ENCODE data around the gene CPSF4.
"Not testable (repeated sequence)": the region's sequence is repeated elsewhere in the genome, so short reads cannot be mapped to it uniquely, and the experiment has no call there.

Gene CPSF4

DNA sequence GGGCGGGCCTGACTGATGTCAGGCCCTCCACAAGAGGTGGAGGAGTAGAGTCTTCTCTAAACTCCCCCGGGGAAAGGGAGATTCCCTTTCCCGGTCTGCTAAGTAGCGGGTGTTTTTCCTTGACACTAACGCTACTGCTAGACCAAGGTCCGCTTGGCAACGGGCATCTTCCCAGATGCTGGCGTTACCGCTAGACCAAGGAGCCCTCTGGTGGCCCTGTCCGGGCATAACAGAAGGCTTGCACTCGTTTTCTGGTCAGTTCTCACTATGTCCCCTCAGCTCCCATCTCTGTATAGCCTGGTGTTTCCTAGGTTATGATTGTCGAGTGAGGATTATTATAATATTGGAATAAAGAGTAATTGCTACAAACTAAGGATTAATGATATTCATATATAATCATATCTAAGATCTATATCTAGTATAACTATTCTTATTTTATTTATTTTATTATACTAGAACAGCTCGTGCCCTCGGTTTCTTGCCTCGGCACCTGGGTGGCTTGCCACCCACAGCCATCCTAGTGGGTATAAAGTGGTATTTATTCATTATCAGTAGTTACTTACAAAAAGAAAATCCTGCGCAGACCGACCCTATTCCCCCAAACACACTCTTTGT is 23.1 kb upstream of the CPSF4 start:
- not testable (repeated sequence) for H3K9ac ChIP-seq (ENCODE audit: low read length); H3K9me3 ChIP-seq (ENCODE audit: control insufficient read depth, low read length); H3K27me3 ChIP-seq (ENCODE audit: control insufficient read depth, insufficient read depth, low read length); H3K4me1 ChIP-seq (ENCODE audit: control insufficient read depth, insufficient read depth, low read length); H3K4me3 ChIP-seq (ENCODE audit: low read length); H3K36me3 ChIP-seq (ENCODE audit: control insufficient read depth, insufficient read depth, low read length)

DNA sequence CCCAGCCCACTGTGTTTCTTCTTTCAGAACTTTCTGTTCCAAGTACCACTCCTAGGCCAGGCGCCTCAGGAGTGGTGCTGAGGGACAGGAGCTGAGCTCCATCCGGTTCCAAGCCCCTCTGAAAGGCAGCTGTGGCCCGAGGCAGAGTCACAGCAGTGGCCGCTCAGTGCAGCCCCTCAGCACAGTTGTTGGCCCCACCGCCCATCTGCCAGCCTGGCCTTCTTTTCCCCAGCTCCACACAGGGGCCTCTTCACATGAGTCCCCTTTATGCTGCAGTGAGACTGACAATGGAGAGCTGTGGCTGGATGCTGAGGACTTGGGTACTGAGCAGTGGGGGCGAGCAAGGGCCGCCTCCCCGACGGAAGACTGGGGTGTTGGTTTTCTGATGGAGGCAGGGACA is 20.5 kb upstream of the CPSF4 start:
- Histone ChIP-seq H3K9me3 (ENCODE audit: control insufficient read depth, low read length) (no peaks in the 10 kb centered on the region), H3K4me3 (ENCODE audit: low read length) (no peak overlapping the region), H3K27me3 (ENCODE audit: control insufficient read depth, insufficient read depth, low read length) (no peaks in the 10 kb centered on the region), H3K36me3 (ENCODE audit: control insufficient read depth, insufficient read depth, low read length) (peaks cover 8% of the 10 kb centered on the region), H3K4me1 (ENCODE audit: control insufficient read depth, insufficient read depth, low read length) (no peaks in the 10 kb centered on the region), H3K9ac (ENCODE audit: low read length) (no peak overlapping the region)

DNA sequence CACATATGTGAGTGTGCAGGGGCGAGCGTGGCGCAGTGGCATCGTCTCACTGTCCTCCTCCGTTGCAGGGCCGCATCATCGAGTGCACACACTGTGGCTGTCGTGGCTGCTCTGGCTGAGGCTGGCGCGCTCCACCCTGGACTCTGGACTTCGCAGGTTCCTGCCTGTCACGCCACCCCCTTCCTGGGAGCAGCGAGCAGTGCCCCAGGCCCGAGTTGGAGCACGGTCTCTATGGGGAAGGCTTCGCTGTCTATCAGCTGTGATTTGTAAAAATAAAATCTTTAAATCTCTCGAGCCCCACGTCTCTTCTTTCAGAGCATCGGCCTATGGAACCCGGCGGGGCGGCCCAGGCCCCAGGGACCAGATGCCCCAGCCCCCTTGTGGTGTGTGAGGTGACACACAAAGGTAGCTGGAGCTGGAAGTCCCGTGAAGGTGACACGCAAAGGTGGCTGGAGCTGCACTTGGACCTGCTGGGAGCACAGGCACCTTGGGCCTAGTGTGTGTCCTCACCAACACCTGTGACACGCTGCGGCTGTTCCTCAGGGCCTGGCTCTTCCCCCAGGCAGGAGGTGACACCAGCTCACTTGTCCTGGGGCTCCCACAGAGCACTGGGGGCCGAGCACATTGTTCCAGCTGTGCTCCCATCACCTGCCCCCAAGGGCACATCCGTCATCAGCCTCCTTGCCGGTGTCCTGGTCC is 19.3 kb upstream of the CPSF4 start:
- Histone ChIP-seq H3K4me1 (ENCODE audit: control insufficient read depth, insufficient read depth, low read length) (no peaks in the 10 kb centered on the region), H3K9me3 (ENCODE audit: control insufficient read depth, low read length) (no peaks in the 10 kb centered on the region), H3K9ac (ENCODE audit: low read length) (no peak overlapping the region), H3K36me3 (ENCODE audit: control insufficient read depth, insufficient read depth, low read length) (peaks cover 14% of the 10 kb centered on the region), H3K27me3 (ENCODE audit: control insufficient read depth, insufficient read depth, low read length) (no peaks in the 10 kb centered on the region), H3K4me3 (ENCODE audit: low read length) (no peak overlapping the region)

DNA sequence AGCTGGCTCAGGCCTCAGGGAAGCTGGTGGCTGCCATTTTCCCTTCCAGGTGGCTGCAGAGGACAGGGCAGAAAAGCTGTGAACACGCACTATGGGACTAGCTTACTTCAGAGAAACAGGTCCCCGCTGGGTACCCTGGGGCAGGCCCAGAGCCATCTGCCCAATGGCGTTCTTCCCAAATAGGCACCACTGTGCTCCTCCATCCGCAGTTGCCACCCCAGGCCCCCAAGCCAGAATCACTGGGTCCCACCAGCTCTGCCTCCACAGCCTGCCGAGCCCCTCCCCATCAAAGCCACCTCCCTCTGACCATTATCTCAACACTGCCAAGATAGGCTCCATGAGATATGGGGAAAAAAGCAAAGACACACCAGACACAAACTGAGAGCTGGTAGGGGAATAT is 18.5 kb upstream of the CPSF4 start:
- H3K9ac ChIP-seq (ENCODE audit: low read length), result no peak overlapping the region
- no peaks in the 10 kb centered on the region for H3K27me3 ChIP-seq (ENCODE audit: control insufficient read depth, insufficient read depth, low read length)
- peaks cover 17% of the 10 kb centered on the region for H3K36me3 ChIP-seq (ENCODE audit: control insufficient read depth, insufficient read depth, low read length)
- no peak overlapping the region for H3K4me3 ChIP-seq (ENCODE audit: low read length)
- H3K4me1 ChIP-seq (ENCODE audit: control insufficient read depth, insufficient read depth, low read length), result no peaks in the 10 kb centered on the region
- H3K9me3 ChIP-seq (ENCODE audit: control insufficient read depth, low read length), result no peaks in the 10 kb centered on the region

DNA sequence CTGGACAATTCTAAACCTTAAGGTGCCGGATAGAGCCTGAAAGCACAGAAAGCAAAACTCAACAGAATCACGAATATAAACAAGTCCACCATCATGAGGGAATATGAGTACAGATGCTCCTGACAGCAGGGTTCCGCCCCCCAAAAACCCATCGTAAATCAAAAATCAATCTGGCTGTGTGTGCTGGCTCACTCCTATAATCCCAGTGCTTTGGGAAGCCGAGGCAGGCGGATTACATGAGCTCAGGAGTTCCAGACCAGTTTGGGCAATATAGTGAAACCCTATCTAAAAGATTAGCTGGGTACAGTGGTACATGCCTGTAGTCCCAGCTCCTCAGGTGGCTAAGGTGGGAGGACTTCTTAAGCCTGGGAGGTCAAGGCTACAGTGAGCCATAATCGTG is 17.8 kb upstream of the CPSF4 start:
- H3K27me3 ChIP-seq (ENCODE audit: control insufficient read depth, insufficient read depth, low read length), result no peaks in the 10 kb centered on the region
- no peak overlapping the region for H3K9ac ChIP-seq (ENCODE audit: low read length)
- H3K9me3 ChIP-seq (ENCODE audit: control insufficient read depth, low read length), result no peaks in the 10 kb centered on the region
- H3K4me1 ChIP-seq (ENCODE audit: control insufficient read depth, insufficient read depth, low read length), result no peaks in the 10 kb centered on the region
- peaks cover 17% of the 10 kb centered on the region for H3K36me3 ChIP-seq (ENCODE audit: control insufficient read depth, insufficient read depth, low read length)
- no peak overlapping the region for H3K4me3 ChIP-seq (ENCODE audit: low read length)

DNA sequence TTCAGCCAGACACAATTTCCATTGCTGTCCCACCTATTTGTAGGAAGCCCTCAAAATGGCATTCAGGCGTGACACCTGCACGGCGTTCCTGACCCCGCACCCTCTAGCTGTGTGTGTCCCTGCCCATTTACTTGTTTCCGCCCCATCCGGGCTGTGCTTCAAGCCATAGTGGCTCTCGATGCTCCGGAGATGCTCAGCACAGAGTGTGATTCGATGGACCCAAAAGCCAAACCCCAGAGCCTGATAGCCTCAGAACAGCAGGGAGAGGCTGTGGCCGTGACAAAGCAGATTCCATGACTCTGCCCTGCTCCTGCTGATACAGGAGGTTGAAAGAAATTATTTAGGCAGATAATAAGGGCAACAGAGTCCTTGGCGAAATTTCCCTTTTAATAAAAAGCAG is 16.6 kb upstream of the CPSF4 start:
- Histone ChIP-seq H3K4me3 (ENCODE audit: low read length) (no peak overlapping the region), H3K4me1 (ENCODE audit: control insufficient read depth, insufficient read depth, low read length) (no peaks in the 10 kb centered on the region), H3K36me3 (ENCODE audit: control insufficient read depth, insufficient read depth, low read length) (peaks cover 17% of the 10 kb centered on the region), H3K9me3 (ENCODE audit: control insufficient read depth, low read length) (no peaks in the 10 kb centered on the region), H3K27me3 (ENCODE audit: control insufficient read depth, insufficient read depth, low read length) (no peaks in the 10 kb centered on the region), H3K9ac (ENCODE audit: low read length) (no peak overlapping the region)

DNA sequence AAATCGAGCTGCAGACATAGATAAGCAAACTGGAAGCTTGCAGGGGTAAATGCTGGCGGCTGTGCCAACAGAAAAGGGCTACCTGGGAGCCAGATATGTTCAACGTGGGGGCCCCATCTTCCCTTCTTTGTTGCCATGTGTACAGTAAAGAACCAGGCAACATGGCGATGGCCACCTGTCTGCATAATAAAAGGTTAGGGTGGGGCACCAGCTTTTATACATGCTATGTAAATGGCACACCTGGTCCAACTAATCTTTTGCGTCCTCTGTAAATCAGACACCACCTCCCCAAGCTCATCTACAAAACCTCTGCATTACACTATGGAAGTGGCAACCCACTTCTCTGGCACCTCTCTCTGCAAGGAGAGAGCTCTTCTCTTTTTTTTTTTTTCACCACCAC is 16.1 kb upstream of the CPSF4 start:
- Histone ChIP-seq H3K4me3 (ENCODE audit: low read length) (no peak overlapping the region), H3K4me1 (ENCODE audit: control insufficient read depth, insufficient read depth, low read length) (no peaks in the 10 kb centered on the region), H3K27me3 (ENCODE audit: control insufficient read depth, insufficient read depth, low read length) (no peaks in the 10 kb centered on the region), H3K9ac (ENCODE audit: low read length) (no peak overlapping the region), H3K9me3 (ENCODE audit: control insufficient read depth, low read length) (no peaks in the 10 kb centered on the region), H3K36me3 (ENCODE audit: control insufficient read depth, insufficient read depth, low read length) (peaks cover 12% of the 10 kb centered on the region)

DNA sequence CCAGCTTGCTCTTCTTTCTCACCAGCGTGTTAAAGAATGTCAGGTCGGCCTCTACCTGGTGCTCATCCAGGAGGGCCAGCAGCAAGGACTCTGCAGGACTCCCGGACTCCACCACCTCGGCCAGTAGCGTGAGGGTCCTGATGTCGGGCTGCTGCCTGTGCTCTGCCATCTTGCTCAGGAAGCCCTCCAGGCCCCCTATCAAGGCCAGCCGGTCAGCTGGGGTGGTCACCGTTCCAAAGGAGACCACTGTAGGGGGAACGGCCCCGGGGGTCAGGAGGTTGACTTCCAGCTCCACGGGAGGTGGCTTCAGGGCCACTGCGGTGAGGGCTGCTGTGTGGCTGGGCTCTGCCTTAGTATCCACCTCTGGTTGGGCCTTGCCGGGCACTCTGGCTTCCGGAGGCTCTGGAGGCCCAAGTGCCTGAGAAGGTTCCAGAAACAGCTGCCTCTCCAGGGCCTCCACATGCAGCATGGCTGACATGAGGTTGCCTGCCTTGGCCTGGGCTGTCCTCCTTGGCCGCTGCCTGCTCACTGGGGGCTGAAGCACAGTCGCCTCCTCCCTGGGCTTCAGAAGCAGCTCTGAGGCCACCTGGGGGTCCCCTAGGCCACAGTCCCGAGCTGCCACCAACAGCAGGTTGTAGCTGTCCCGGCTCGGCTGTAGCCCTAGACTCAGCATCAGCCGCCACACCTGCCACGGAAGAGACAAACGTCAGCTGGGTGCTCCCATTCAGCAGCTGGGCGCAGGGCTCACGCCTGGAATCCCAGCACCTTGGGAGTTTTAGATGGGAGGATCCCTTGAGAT is 13.6 kb upstream of the CPSF4 start:
- Histone ChIP-seq H3K9ac (ENCODE audit: low read length) (no peak overlapping the region), H3K4me3 (ENCODE audit: low read length) (no peak overlapping the region), H3K27me3 (ENCODE audit: control insufficient read depth, insufficient read depth, low read length) (no peaks in the 10 kb centered on the region), H3K4me1 (ENCODE audit: control insufficient read depth, insufficient read depth, low read length) (no peaks in the 10 kb centered on the region), H3K36me3 (ENCODE audit: control insufficient read depth, insufficient read depth, low read length) (peaks cover 9% of the 10 kb centered on the region), H3K9me3 (ENCODE audit: control insufficient read depth, low read length) (no peaks in the 10 kb centered on the region)

DNA sequence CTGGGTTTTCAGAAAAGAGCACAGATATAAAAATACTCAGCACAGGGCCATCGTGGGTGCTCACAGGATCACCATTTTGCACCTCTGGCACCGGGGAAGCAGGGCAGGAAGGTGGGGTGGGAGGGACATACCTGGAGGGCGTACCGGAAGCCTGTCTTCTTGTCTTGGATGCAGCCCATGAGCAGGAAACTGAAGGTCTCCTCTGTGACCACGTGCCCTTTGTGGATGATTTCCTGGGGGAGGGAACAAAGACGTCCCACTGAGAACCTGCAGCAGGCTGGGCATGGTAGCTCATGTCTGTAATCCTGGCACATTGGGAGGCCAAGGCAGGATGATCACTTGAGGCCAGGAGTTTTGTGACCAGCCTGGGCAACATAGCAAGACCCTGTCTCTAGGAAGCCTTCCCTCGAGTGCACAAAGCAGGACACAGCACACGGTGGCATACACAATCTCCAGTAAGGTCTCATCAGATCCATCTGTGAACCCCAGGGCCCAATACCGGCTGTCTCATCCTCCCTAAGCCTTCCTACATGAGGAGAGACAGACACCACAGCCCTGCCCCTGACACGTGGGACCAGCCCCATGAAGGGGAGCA is 9.7 kb upstream of the CPSF4 start:
- H3K4me1 ChIP-seq (ENCODE audit: control insufficient read depth, insufficient read depth, low read length), result no peaks in the 10 kb centered on the region
- H3K36me3 ChIP-seq (ENCODE audit: control insufficient read depth, insufficient read depth, low read length), result peaks cover 7% of the 10 kb centered on the region
- H3K9ac ChIP-seq (ENCODE audit: low read length), result no peak overlapping the region
- H3K27me3 ChIP-seq (ENCODE audit: control insufficient read depth, insufficient read depth, low read length), result no peaks in the 10 kb centered on the region
- no peak overlapping the region for H3K4me3 ChIP-seq (ENCODE audit: low read length)
- H3K9me3 ChIP-seq (ENCODE audit: control insufficient read depth, low read length), result no peaks in the 10 kb centered on the region

DNA sequence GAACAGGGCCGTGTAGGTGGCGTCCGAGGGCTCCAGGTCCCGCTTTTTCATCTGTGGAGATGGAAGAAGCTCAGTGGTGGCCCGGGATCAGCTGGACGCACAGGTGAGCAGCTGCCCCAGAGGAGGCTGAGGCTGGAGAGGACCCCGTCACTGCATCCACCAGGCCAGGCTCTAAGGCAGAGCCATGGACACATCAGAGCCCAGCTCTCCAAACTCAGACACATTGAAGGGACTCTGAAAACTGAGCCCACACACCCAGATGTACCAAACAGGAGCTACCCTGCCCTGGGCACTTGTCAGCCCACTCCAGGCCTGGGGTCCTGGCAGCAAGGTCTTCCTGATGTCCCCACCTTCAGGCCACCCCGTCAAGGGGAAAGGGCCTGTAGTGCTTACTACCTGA is 9.0 kb upstream of the CPSF4 start:
- Histone ChIP-seq H3K27me3 (ENCODE audit: control insufficient read depth, insufficient read depth, low read length) (no peaks in the 10 kb centered on the region), H3K9ac (ENCODE audit: low read length) (no peak overlapping the region), H3K36me3 (ENCODE audit: control insufficient read depth, insufficient read depth, low read length) (peaks cover under 1% of the 10 kb centered on the region), H3K9me3 (ENCODE audit: control insufficient read depth, low read length) (no peaks in the 10 kb centered on the region), H3K4me1 (ENCODE audit: control insufficient read depth, insufficient read depth, low read length) (no peaks in the 10 kb centered on the region), H3K4me3 (ENCODE audit: low read length) (no peak overlapping the region)

DNA sequence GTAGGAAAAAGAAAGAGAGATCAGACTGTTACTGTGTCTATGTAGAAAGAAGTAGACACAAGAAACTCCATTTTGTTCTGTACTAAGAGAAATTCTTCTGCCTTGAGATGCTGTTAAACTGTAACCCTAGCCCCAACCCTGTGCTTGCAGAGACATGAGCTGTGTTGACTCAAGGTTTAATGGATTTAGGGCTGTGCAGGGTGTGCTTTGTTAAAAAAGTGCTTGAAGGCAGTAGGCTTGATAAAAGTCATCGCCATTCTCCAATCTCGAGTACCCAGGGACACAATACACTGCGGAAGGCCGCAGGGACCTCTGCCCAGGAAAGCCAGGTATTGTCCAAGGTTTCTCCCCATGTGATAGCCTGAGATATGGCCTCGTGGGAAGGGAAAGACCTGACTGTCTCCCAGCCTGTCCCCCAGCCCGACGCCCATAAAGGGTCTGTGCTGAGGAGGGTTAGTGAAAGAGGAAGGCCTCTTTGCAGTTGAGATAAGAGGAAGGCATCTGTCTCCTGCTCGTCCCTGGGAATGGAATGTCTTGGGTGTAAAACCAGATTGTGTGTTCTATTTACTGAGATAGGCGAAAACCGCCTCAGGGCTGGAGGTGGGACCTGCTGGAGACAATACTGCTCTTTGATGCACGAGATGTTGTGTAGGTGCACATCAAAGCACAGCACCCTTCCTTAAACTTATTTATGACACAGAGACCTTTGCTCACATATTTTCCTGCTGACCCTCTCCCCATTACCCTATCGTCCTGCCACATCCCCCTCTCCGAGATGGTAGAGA is 6.8 kb upstream of the CPSF4 start:
- H3K9ac ChIP-seq (ENCODE audit: low read length); H3K9me3 ChIP-seq (ENCODE audit: control insufficient read depth, low read length); H3K36me3 ChIP-seq (ENCODE audit: control insufficient read depth, insufficient read depth, low read length); H3K27me3 ChIP-seq (ENCODE audit: control insufficient read depth, insufficient read depth, low read length); H3K4me1 ChIP-seq (ENCODE audit: control insufficient read depth, insufficient read depth, low read length); H3K4me3 ChIP-seq (ENCODE audit: low read length): not testable (repeated sequence)

All from mucosa of stomach (tissue), 1 donor.